IPS-15b (cell line): ENCODE measurements around the gene CCDC170.

ENCODE experiments used
- H3K27me3 ChIP-seq: one replicate; pipeline ENCODE4 v1.6.1; 2013; ENCODE audit warnings: low read length; ENCODE audit not compliant: control insufficient read depth, insufficient read depth
- H3K36me3 ChIP-seq: one replicate; pipeline ENCODE4 v1.6.1; 2013; ENCODE audit warnings: low read length; ENCODE audit not compliant: control insufficient read depth, insufficient read depth
- H3K4me1 ChIP-seq: one replicate; pipeline ENCODE4 v1.6.1; 2013; ENCODE audit warnings: mild to moderate bottlenecking, low read length; ENCODE audit not compliant: control insufficient read depth, insufficient read depth
- H3K4me3 ChIP-seq: one replicate; pipeline ENCODE4 v1.5.1; 2013; ENCODE audit warnings: low read depth, low read length
- H3K9ac ChIP-seq: one replicate; pipeline ENCODE4 v1.6.1; 2013; ENCODE audit warnings: low read depth, mild to moderate bottlenecking, low read length
- H3K9me3 ChIP-seq: one replicate; pipeline ENCODE4 v1.6.1; 2013; ENCODE audit warnings: mild to moderate bottlenecking, low read length; ENCODE audit not compliant: control insufficient read depth, insufficient read depth

The CCDC170 gene

GRCh38 chr6:151627689-151628444 is 134.1 kb downstream of the CCDC170 start:
- peaks cover 4% of the 10 kb centered on the region for H3K4me1 ChIP-seq
- H3K4me3 ChIP-seq = no peak overlapping the region
- no peaks in the 10 kb centered on the region for H3K36me3 ChIP-seq
- H3K9me3 ChIP-seq = no peaks in the 10 kb centered on the region
- no peak overlapping the region for H3K9ac ChIP-seq
- H3K27me3 ChIP-seq = no peaks in the 10 kb centered on the region

- Histone ChIP-seq H3K9ac (no peak overlapping the region), H3K4me1 (peaks cover 4% of the 10 kb centered on the region), H3K9me3 (no peaks in the 10 kb centered on the region), H3K36me3 (no peaks in the 10 kb centered on the region), H3K4me3 (no peak overlapping the region), H3K27me3 (no peaks in the 10 kb centered on the region)
Observed at GRCh38 chr6:151629791-151630190, 136.0 kb downstream of the CCDC170 start.

DNA sequence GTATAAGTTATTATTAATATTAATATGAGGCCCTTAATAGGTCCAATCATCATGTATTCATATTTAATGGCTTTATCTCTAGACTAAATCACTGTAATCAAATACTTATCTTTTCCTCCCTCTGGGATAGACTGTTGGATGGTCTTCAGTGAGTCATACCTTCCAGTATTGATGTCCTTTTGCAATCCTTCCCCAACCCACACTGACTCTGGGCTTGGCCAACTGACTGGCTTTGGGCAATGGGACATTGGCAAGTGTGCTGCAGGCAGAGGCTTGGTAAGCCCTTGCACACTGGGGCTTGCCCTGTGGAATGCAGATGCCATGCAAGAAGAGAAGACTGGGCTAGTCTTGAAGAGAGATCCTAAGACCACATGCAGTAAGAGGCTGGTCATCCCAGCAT is 136.6 kb downstream of the CCDC170 start:
- Histone ChIP-seq H3K9ac (no peak overlapping the region), H3K4me3 (no peak overlapping the region), H3K27me3 (no peaks in the 10 kb centered on the region), H3K9me3 (no peaks in the 10 kb centered on the region), H3K4me1 (peaks cover 4% of the 10 kb centered on the region), H3K36me3 (no peaks in the 10 kb centered on the region)

DNA sequence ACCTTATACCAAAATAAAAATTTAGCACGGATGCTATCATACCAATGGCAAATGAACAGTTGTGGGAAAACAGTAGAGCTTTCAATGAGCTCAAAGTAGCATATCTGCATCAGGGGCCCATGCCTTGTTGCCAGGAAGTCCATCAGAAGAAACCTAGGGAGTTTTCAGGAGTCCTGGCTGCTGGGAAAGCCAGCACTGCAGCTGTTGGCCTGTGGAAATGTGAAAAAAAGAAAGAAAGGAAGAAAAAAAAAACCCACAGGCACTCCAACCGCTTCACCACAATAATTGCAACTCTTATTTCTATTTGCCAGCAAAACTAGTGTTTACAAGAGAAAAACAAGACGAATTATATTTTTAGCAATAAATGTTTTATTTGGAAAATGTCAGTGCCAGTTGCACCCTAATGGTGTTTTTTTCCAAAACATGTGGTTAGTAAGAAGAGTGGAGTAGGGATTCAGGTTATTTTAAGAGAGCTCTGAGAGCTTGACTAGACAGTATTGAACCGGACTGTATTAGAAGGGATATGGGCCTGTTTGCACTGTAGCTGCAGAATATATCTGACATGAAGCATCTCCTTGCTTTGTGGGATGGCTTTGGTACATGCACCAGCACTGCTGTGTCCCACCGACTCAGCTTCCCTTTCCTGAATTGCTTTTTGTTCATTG is 137.3 kb downstream of the CCDC170 start:
- Histone ChIP-seq H3K4me3 (no peak overlapping the region), H3K27me3 (no peaks in the 10 kb centered on the region), H3K9me3 (no peaks in the 10 kb centered on the region), H3K36me3 (no peaks in the 10 kb centered on the region), H3K9ac (no peak overlapping the region), H3K4me1 (peaks cover 4% of the 10 kb centered on the region)

DNA sequence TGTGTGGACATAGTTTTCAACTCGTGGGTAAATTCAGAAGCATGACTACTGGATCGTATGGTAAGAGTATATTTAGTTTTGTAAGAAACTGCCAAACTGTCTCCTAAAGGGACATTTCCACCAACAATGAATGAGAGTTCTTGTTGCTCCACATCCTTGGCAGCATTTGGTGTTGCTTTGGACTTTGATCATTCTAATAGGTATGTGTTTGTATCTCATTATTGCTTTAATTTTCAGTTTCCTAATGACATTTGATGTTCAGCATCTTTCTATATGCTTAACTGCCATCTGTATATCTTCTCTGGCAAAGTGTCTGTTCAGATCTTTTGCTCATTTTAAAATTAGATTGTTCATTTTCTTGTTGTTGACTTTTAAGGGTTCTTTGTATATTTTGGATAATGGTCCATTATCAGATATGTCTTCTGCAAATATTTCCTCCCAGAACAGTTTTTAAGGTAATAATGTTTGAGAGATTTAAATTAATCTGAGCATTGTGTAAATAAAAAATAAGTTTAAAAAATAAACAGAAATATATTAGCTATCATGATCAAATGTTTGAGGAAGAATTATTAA is 138.7 kb downstream of the CCDC170 start:
- H3K4me3 ChIP-seq = no peak overlapping the region
- H3K36me3 ChIP-seq = no peaks in the 10 kb centered on the region

GRCh38 chr6:151633526-151634335 is 139.9 kb downstream of the CCDC170 start:
- Histone ChIP-seq H3K9ac (no peak overlapping the region), H3K4me1 (no peaks in the 10 kb centered on the region), H3K4me3 (no peak overlapping the region), H3K27me3 (no peaks in the 10 kb centered on the region), H3K36me3 (no peaks in the 10 kb centered on the region), H3K9me3 (no peaks in the 10 kb centered on the region)

More for the DNA sequence above, 138.7 kb downstream of the CCDC170 start:
- Histone ChIP-seq H3K9ac (no peak overlapping the region), H3K27me3 (no peaks in the 10 kb centered on the region), H3K9me3 (no peaks in the 10 kb centered on the region), H3K4me1 (peaks cover 4% of the 10 kb centered on the region)

- Histone ChIP-seq H3K4me1 (no peaks in the 10 kb centered on the region), H3K9ac (no peak overlapping the region), H3K9me3 (no peaks in the 10 kb centered on the region), H3K27me3 (no peaks in the 10 kb centered on the region), H3K36me3 (no peaks in the 10 kb centered on the region), H3K4me3 (no peak overlapping the region)
Observed at GRCh38 chr6:151634336-151634720, 140.5 kb downstream of the CCDC170 start.

DNA sequence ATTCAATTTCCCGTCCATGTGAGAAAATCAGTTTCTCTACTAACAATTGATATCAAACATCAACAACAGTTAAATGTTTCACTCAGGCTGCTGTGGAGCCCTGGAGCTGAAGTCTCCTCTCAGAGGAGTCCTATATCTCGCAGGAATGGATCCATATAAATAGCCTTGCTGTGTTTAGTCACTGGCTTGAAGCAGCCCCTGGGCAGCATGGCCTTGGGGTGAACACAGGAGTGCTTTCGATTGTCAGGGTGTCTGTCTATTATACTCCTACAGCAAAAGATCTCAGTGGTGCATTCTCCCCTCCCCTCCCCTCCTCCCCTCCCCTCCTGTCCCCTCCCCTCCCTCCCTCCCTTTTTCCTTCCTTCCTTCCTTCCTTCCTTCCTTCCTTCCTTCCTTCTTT is 141.9 kb downstream of the CCDC170 start:
- no peaks in the 10 kb centered on the region for H3K27me3 ChIP-seq
- H3K4me1 ChIP-seq = no peaks in the 10 kb centered on the region
- H3K9me3 ChIP-seq = no peaks in the 10 kb centered on the region
- H3K4me3 ChIP-seq = no peak overlapping the region
- no peaks in the 10 kb centered on the region for H3K36me3 ChIP-seq
- H3K9ac ChIP-seq = no peak overlapping the region

GRCh38 chr6:151637814-151638213 is 144.0 kb downstream of the CCDC170 start:
- Histone ChIP-seq H3K9ac (no peak overlapping the region), H3K36me3 (no peaks in the 10 kb centered on the region), H3K4me3 (no peak overlapping the region), H3K9me3 (no peaks in the 10 kb centered on the region), H3K4me1 (no peaks in the 10 kb centered on the region), H3K27me3 (no peaks in the 10 kb centered on the region)

DNA sequence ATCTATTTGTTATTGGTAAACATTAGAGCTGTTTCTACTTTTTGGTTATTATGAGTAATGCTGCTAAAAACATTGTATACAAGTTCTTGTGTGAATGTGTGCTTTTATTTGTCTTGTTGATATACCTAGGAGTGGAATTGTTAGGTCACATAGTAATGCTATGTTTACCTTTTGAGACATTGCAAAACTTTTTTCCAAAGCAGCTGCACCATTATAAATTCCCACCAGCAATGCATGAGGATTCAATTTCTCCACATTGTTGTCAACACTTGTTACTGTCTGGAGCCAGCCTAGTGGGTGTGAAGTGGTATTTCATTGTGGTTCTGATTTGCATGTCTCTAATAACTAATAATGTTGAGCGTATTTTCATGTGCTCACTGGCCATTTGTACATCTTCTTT is 145.9 kb downstream of the CCDC170 start:
- Histone ChIP-seq H3K36me3 (no peaks in the 10 kb centered on the region), H3K4me1 (no peaks in the 10 kb centered on the region), H3K9me3 (no peaks in the 10 kb centered on the region), H3K27me3 (no peaks in the 10 kb centered on the region), H3K9ac (no peak overlapping the region), H3K4me3 (no peak overlapping the region)

GRCh38 chr6:151641028-151641427 is 147.2 kb downstream of the CCDC170 start:
- Histone ChIP-seq H3K4me3 (no peak overlapping the region), H3K36me3 (no peaks in the 10 kb centered on the region), H3K9me3 (no peaks in the 10 kb centered on the region), H3K9ac (no peak overlapping the region), H3K27me3 (no peaks in the 10 kb centered on the region), H3K4me1 (no peaks in the 10 kb centered on the region)
